Stomach (tissue), 9 donors: ENCODE data around the gene TENM4. TPM values are rescaled to one million over a fixed set of nuclear protein-coding genes. Genes with fewer than 3 reads are reported as not detected.

Experiments used
- DNase-seq, 2 donors: peaks; one replicate each; pipeline versions ENCODE4 v3.0.0 to v3.0.0-alpha.2; 2013 to 2019
- H3K27ac ChIP-seq, 5 donors: fragments of 200-600 bp in 4 of 5; sonication (generic) in 4 of 5; one replicate each; pipeline ENCODE4 v1.5.1; 2013 to 2019; ENCODE audit warnings: mild to moderate bottlenecking in 1 of 5, moderate library complexity in 1 of 5
- H3K27me3 ChIP-seq, 3 donors: fragments of 200-600 bp; sonication (generic); one replicate each; pipeline ENCODE4 v1.5.1; 2017 to 2019; ENCODE audit warnings: mixed run types in 1 of 3
- H3K36me3 ChIP-seq, 4 donors: fragments of 200-600 bp; sonication (generic); 1 replicate in 3 of 4; 2 replicates in 1 of 4; pipeline ENCODE4 v1.5.1; 2016 to 2019
- H3K4me1 ChIP-seq, 4 donors: fragments of 200-600 bp; sonication (generic); one replicate each; pipeline ENCODE4 v1.5.1; 2016 to 2019
- H3K4me3 ChIP-seq, 4 donors: fragments of 200-600 bp; sonication (generic) in 3 of 4; one replicate each; pipeline ENCODE4 v1.5.1; 2016 to 2019; ENCODE audit warnings: mild to moderate bottlenecking in 1 of 4
- H3K9me3 ChIP-seq, 4 donors: fragments of 200-600 bp; sonication (generic); one replicate each; pipeline ENCODE4 v1.5.1; 2016 to 2019
- EP300 ChIP-seq: sonication (generic); formaldehyde crosslinking; IDR thresholded peaks from one replicate; pipeline ENCODE4 v1.6.1; 2017; ENCODE audit warnings: antibody characterized with exemption
- POLR2A ChIP-seq, 4 donors: fragments of 450-650 bp; IDR thresholded peaks; one replicate each; pipeline ENCODE4 v1.6.1; 2016; ENCODE audit warnings: antibody characterized with exemption in 4 of 4, control low read depth in 2 of 4, mild to moderate bottlenecking in 1 of 4, moderate library complexity in 1 of 4
- POLR2AphosphoS5 ChIP-seq, 3 donors: sonication (generic); formaldehyde crosslinking; IDR thresholded peaks; one replicate each; pipeline ENCODE4 v1.6.1; 2016; ENCODE audit warnings: antibody characterized with exemption in 3 of 3
- WGBS, 5 donors: extraction: QIAGEN DNeasy Blood & Tissue Kit in 3 of 5; methylation state at CpG; one replicate each; pipeline versions ENCODE4 v1.1.5 to v1.1.7; 2013 to 2018; 5-methylcytosine and 5-hydroxymethylcytosine counted together
- intact Hi-C: fragments of 100-400 bp; cut with DNase I; formaldehyde crosslinking; loops from one replicate; pipeline ENCODE4 v1.15.1; 2023; ENCODE audit warnings: low total_unique reads
- polyA plus RNA-seq, 3 donors: library from polyadenylated mRNA; stranded (reverse); fragments of 200-250 nt; gene quantifications; one replicate each; pipeline ENCODE4 v1.2.3, GENCODE V29; 2013
- total RNA-seq, 5 donors: library from RNA; depleted of rRNA; stranded (reverse); fragments of >200 nt; gene quantifications; one replicate each; pipeline versions ENCODE4 v1.1.0 to v1.2.3, GENCODE V29; 2014 to 2016
- TF ChIP-seq, protein P1 (sequence below), 7 experiments: fragments of 450-650 bp in 4 of 7; fragments of 200-600 bp in 3 of 7; sonication (generic) in 3 of 7; IDR thresholded peaks; one replicate each; pipeline ENCODE4 v1.5.1; 2016 to 2019; ENCODE audit warnings: antibody characterized with exemption in 7 of 7, control low read depth in 2 of 7, mild to moderate bottlenecking in 1 of 7
- donor health status: healthy with polysubstance abuse.
- donor health status: Bipolar disorder and iron deficiency.
- donor health status: healthy.

TENM4 gene
- total and polyA plus RNA-seq, 8 donors: 0.06 to 13.2 (median 0.87) TPM; not detected in 1

DNA sequence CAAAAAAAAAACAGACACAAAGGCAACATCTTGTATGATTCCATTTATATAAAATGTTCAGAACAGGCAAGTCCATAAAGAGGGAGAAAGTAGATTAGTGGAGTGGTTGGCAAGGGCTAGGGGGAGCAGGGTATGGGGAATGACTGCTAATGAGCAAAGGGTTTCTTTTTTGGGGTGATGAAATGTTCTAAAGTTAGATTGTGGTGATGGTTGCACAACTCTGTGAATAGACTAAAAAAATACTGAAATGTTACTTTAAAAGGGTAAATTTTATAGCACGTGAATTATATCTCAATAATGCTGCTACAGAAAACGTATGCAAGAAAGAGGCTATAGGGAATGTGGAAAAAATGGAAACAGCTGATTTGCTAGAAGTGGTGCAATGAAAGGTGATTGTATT is 155.1 kb downstream of the TENM4 start:
- WGBS, 5 donors: 75 to 88% (median 88%) methylated on average over 2 of the region's 2 CpGs
- no peaks in the 10 kb centered on the region for H3K27me3 ChIP-seq
- TF ChIP-seq EP300: no peak
- TF ChIP-seq POLR2AphosphoS5 (IDR thresholded peaks at IDR 0.05): no peak
- TF ChIP-seq, protein P1, sequence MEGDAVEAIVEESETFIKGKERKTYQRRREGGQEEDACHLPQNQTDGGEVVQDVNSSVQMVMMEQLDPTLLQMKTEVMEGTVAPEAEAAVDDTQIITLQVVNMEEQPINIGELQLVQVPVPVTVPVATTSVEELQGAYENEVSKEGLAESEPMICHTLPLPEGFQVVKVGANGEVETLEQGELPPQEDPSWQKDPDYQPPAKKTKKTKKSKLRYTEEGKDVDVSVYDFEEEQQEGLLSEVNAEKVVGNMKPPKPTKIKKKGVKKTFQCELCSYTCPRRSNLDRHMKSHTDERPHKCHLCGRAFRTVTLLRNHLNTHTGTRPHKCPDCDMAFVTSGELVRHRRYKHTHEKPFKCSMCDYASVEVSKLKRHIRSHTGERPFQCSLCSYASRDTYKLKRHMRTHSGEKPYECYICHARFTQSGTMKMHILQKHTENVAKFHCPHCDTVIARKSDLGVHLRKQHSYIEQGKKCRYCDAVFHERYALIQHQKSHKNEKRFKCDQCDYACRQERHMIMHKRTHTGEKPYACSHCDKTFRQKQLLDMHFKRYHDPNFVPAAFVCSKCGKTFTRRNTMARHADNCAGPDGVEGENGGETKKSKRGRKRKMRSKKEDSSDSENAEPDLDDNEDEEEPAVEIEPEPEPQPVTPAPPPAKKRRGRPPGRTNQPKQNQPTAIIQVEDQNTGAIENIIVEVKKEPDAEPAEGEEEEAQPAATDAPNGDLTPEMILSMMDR (IDR thresholded peaks at IDR 0.05): no peak
- TF ChIP-seq POLR2A (IDR thresholded peaks at IDR 0.05): no peak
- DNase-seq: no peak
- H3K27ac ChIP-seq: no peak overlapping the region
- no peak overlapping the region for H3K4me3 ChIP-seq
- H3K36me3 ChIP-seq: no peaks in the 10 kb centered on the region
- intact Hi-C loops: no loop called here
- peaks cover 0 to 4% (median 0%) of the 10 kb centered on the region in 4 donors for H3K9me3 ChIP-seq
- no peaks in the 10 kb centered on the region for H3K4me1 ChIP-seq

DNA sequence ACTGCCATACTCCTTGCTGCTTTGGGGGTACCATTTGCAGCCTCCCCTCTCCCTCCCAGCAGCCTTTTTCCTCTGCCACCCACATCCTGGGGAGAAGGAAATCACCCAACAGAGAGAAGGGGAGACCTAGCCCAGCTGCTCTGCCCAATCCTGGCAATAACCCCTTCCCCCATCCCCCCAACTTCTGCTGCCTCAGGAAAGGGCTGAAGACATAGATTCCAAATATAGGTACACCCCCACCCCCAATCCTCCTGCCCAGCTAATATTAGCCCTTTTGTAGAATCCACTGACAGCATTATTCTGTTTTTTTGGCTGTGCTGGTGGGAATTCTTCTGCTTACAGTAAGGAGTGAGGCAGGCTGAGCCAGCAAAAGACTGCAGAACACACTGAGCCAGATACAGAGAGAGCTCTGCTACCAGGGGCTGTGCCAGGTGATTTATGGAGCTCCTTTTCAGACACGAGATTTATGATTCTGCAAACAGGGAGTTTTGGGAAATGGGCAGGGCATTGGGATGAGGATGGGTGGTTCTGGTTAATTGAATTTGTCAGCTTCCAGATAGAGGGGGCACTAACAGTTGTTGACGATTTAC is 164.0 kb downstream of the TENM4 start:
- TF ChIP-seq POLR2AphosphoS5 (IDR thresholded peaks at IDR 0.05) (no peak), POLR2A (IDR thresholded peaks at IDR 0.05) (no peak), EP300 (no peak)
- TF ChIP-seq, protein P1 (IDR thresholded peaks at IDR 0.05): no peak
- intact Hi-C loops: no loop called here
- Histone ChIP-seq H3K9me3 (no peaks in the 10 kb centered on the region), H3K36me3 (no peaks in the 10 kb centered on the region), H3K27ac (no peak overlapping the region), H3K4me3 (no peak overlapping the region), H3K27me3 (no peaks in the 10 kb centered on the region), H3K4me1 (no peaks in the 10 kb centered on the region)
- peak in 1 of 2 donors; percentile 62 for DNase-seq
- WGBS, 5 donors: 41 to 76% (median 61%) methylated on average over 2 of the region's 2 CpGs

DNA sequence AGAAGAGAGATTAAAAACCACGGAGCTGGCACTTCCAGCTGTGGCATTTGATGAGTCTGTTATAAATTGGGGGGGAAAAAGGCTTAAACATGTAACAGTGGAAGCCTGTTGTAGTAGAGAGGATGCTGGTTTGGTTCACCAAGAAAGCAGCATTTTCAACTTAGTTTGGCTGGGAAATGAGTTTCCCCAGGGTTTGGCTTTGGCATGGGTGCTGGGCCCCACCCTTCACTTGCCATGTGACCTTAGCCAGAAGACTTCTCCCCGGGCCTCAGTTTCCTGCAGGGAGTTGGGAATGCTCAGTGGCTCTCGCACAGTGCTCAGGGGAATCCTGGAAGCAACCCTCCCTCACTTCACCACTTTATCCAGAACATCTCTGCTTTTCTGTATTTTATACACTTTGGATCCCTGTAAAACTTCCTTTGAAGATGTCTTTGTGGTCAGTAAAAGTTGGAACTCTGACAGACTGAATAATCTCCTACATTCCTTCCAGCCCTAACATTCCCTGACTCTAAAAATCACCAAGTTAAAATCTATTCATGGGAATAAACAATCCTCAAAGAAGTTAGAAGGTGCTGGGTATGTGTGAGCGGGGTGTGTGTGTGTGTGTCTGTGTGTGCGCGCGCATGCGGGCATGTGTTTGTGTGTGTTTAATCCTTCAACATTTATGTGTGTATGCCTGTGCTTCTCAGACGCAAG is 166.0 kb downstream of the TENM4 start:
- intact Hi-C loops: no loop called here
- no peaks in the 10 kb centered on the region for H3K9me3 ChIP-seq
- no peak overlapping the region for H3K27ac ChIP-seq
- WGBS, 5 donors: 39 to 73% (median 54%) methylated on average over 9 of the region's 9 CpGs
- TF ChIP-seq POLR2AphosphoS5 (IDR thresholded peaks at IDR 0.05) (no peak), EP300 (no peak), POLR2A (IDR thresholded peaks at IDR 0.05) (no peak)
- TF ChIP-seq, protein P1 (IDR thresholded peaks at IDR 0.05): no peak
- no peak overlapping the region for H3K4me3 ChIP-seq
- no peak for DNase-seq
- no peaks in the 10 kb centered on the region for H3K4me1 ChIP-seq
- H3K36me3 ChIP-seq: no peaks in the 10 kb centered on the region
- H3K27me3 ChIP-seq: no peaks in the 10 kb centered on the region

GRCh38 chr11:79273781-79274180 is 167.0 kb downstream of the TENM4 start:
- intact Hi-C loops: no loop called here
- Histone ChIP-seq H3K27ac (no peak overlapping the region), H3K4me1 (no peaks in the 10 kb centered on the region), H3K27me3 (no peaks in the 10 kb centered on the region), H3K9me3 (no peaks in the 10 kb centered on the region), H3K4me3 (no peak overlapping the region), H3K36me3 (no peaks in the 10 kb centered on the region)
- WGBS, 5 donors: 83 to 91% (median 90%) methylated on average over 3 of the region's 3 CpGs
- TF ChIP-seq EP300 (no peak), POLR2AphosphoS5 (IDR thresholded peaks at IDR 0.05) (no peak)
- TF ChIP-seq, protein P1 (IDR thresholded peaks at IDR 0.05): no peak
- DNase-seq: no peak
